ENCODE data around the gene AMZ1. TPM values are rescaled to one million over a fixed set of nuclear protein-coding genes. Genes with fewer than 3 reads are reported as not detected.

Gene AMZ1
- total RNA-seq, 4 donors from 2014 or later: 0.17 TPM; not detected in 3

Other genes starting within 250 kb of the AMZ1 start
- not detected for gene GRIFIN, start 211.8 kb upstream of the AMZ1 start, total RNA-seq
- 100 to 1,000 TPM; 105 to 198 (median 150) TPM for gene LFNG, start 168.4 kb upstream of the AMZ1 start, total RNA-seq
- 10 to 100 TPM; 51.5 to 79.3 (median 63.3) TPM for gene BRAT1, start 132.7 kb upstream of the AMZ1 start, total RNA-seq
- gene IQCE, start 129.2 kb upstream of the AMZ1 start, total RNA-seq: 10 to 100 TPM; 10.1 to 18.8 (median 15.7) TPM
- 10 to 100 TPM; 14.0 to 26.3 (median 19.5) TPM for gene TTYH3, start 56.2 kb upstream of the AMZ1 start, total RNA-seq
- gene GNA12, start 156.1 kb downstream of the AMZ1 start, total RNA-seq: 10 to 100 TPM in 3 of 4 donors, 1 to 10 TPM in 1; 9.7 to 15.0 (median 13.3) TPM